Measurements from ENCODE around the gene ADAM8. TPM values are rescaled to one million over a fixed set of nuclear protein-coding genes. Genes with fewer than 3 reads are reported as not detected.

The ADAM8 gene
- total RNA-seq, 4 donors from 2014 or later, result 2.3 to 21.3 (median 13.7) TPM

- Histone ChIP-seq H3K36me3 (peaks cover 0 to 28% (median 11%) of the 10 kb centered on the region in 4 donors), H3K27ac (no peak overlapping the region), H3K4me3 (no peak overlapping the region), H3K4me1 (peaks cover 6 to 20% (median 10%) of the 10 kb centered on the region in 4 donors), H3K9me3 (no peaks in the 10 kb centered on the region), H3K27me3 (no peaks in the 10 kb centered on the region)
- TF ChIP-seq CTCF (IDR thresholded peaks at IDR 0.05) (no peak), POLR2A (IDR thresholded peaks at IDR 0.05) (no peak), POLR2AphosphoS5 (IDR thresholded peaks at IDR 0.05) (no peak), EP300 (IDR thresholded peaks at IDR 0.05; ENCODE audit: low read depth) (no peak)
- in situ Hi-C loops (cut with MboI; ENCODE audit: low pct_ligation_motif_present in 1 of 4, low pct_unique_long_range_greater_than_20kb in 1 of 4, low sequenced_read_pairs in 3 of 4), result no loop called here
- WGBS, 2 donors (ENCODE audit: low coverage in 1 of 2), result 83% methylated on average over 7 of the region's 10 CpGs; no CpG with 5 or more reads in 1 of the 2 donors
- intact Hi-C loops (cut with DNase I; ENCODE audit: low total_unique reads), result no loop called here
- no peak for DNase-seq
Measured at GRCh38 chr10:133303206-133303605, 26.5 kb upstream of the ADAM8 start.

DNA sequence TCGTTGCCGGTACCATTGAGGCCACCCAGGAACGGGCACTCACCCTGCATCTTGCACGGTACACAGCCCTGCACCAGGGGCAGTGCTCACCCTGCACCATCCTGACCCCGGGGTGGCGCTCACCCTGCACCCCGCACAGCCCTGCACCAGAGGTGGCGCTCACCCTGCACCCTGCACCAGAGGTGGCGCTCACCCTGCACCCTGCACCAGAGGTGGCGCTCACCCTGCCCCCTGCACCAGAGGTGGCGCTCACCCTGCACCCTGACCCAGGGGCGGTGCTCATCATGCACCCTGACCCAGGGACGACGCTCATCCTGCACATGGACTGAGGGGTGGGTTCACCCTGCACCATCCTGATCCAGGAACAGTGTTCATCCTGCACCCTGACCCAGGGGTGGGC, 25.6 kb upstream of the ADAM8 start:
- TF ChIP-seq POLR2A (IDR thresholded peaks at IDR 0.05) (no peak), EP300 (IDR thresholded peaks at IDR 0.05; ENCODE audit: low read depth) (no peak), CTCF (IDR thresholded peaks at IDR 0.05) (no peak), POLR2AphosphoS5 (IDR thresholded peaks at IDR 0.05) (no peak)

DNA sequence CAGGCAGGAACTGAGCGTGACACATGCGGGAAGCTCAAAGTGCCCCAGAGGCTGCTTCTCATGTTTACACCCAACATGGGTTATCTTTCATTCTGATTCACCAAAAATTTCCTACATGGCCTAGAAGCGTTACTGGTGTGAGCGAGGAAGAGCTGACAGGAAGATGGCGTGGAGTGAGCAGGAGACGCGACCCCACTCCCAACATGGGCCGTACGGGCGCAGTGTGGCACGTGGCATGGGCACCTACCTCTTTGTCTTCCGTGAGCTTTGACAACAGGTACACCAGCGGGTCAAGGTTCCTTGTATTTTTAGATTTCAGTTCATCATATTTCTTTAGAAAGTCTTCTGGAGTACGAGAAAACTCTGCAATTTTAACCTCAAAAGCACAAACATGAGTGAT, 23.1 kb upstream of the ADAM8 start:
- peaks cover 0 to 56% (median 26%) of the 10 kb centered on the region in 4 donors for H3K36me3 ChIP-seq
- no peak overlapping the region for H3K27ac ChIP-seq
- in situ Hi-C loops (cut with MboI; ENCODE audit: low pct_ligation_motif_present in 1 of 4, low pct_unique_long_range_greater_than_20kb in 1 of 4, low sequenced_read_pairs in 3 of 4), result no loop called here
- H3K4me1 ChIP-seq, result no peaks in the 10 kb centered on the region
- intact Hi-C loops (cut with DNase I; ENCODE audit: low total_unique reads), result no loop called here
- no peaks in the 10 kb centered on the region for H3K27me3 ChIP-seq
- no peak for DNase-seq
- TF ChIP-seq POLR2AphosphoS5 (IDR thresholded peaks at IDR 0.05) (no peak), EP300 (IDR thresholded peaks at IDR 0.05; ENCODE audit: low read depth) (no peak), CTCF (IDR thresholded peaks at IDR 0.05) (no peak)
- no peaks in the 10 kb centered on the region for H3K9me3 ChIP-seq
- 96% methylated on average over 7 to 14 of the region's 14 CpGs for WGBS, 2 donors (ENCODE audit: low coverage in 1 of 2)
- no peak overlapping the region for H3K4me3 ChIP-seq

More for the DNA sequence above, 25.6 kb upstream of the ADAM8 start:
- Histone ChIP-seq H3K9me3 (no peaks in the 10 kb centered on the region), H3K4me3 (no peak overlapping the region), H3K27ac (no peak overlapping the region), H3K27me3 (no peaks in the 10 kb centered on the region), H3K36me3 (peaks cover 0 to 36% (median 15%) of the 10 kb centered on the region in 4 donors), H3K4me1 (peaks cover 2 to 14% (median 4%) of the 10 kb centered on the region in 4 donors)
- WGBS, 2 donors (ENCODE audit: low coverage in 1 of 2), result 95% methylated on average over 8 of the region's 14 CpGs; no CpG with 5 or more reads in 1 of the 2 donors
- intact Hi-C loops (cut with DNase I; ENCODE audit: low total_unique reads) (loop anchor here (1.0 kb wide), 1 partner anchor 23 kb away; no protein-coding TSS in a partner anchor), in situ Hi-C loops (cut with MboI; ENCODE audit: low pct_ligation_motif_present in 1 of 4, low pct_unique_long_range_greater_than_20kb in 1 of 4, low sequenced_read_pairs in 3 of 4) (no loop called here)
- no peak for DNase-seq

DNA sequence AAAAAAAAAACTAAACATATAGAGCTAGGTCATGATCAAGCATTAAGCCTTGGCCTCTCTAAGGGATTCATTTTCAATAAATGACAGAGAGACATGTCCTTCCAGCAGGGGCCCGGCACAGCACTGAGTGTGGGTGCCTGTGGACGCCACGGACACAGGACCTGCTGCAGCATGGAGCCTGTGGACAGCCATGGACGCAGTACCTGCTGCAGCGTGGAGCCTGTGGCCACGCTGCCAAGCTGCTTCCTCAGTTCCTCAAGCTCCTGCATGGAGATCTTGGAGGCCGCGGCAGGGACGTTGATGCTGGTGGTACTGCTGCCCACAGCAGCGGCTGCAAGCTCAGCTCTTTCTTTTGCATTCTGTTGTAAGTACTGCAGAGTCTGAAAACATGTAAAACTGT, 22.6 kb upstream of the ADAM8 start:
- H3K4me3 ChIP-seq, result no peak overlapping the region
- no peaks in the 10 kb centered on the region for H3K4me1 ChIP-seq
- H3K9me3 ChIP-seq, result no peaks in the 10 kb centered on the region
- H3K27ac ChIP-seq, result no peak overlapping the region
- no peak for DNase-seq
- TF ChIP-seq POLR2AphosphoS5 (IDR thresholded peaks at IDR 0.05), result no peak
- no peak for TF ChIP-seq CTCF (IDR thresholded peaks at IDR 0.05)
- TF ChIP-seq POLR2A (IDR thresholded peaks at IDR 0.05), result no peak
- no peak for TF ChIP-seq EP300 (IDR thresholded peaks at IDR 0.05; ENCODE audit: low read depth)
- intact Hi-C loops (cut with DNase I; ENCODE audit: low total_unique reads) (no loop called here), in situ Hi-C loops (cut with MboI; ENCODE audit: low pct_ligation_motif_present in 1 of 4, low pct_unique_long_range_greater_than_20kb in 1 of 4, low sequenced_read_pairs in 3 of 4) (no loop called here)
- 94% methylated on average over 10 of the region's 10 CpGs; no CpG with 5 or more reads in 1 of the 2 donors for WGBS, 2 donors (ENCODE audit: low coverage in 1 of 2)
- H3K36me3 ChIP-seq, result peaks cover 0 to 61% (median 28%) of the 10 kb centered on the region in 4 donors
- no peaks in the 10 kb centered on the region for H3K27me3 ChIP-seq
